GM12892 (cell line): Measurements from ENCODE around the gene KDM8.

Experiments
- POLR2A ChIP-seq: IDR thresholded peaks from 2 replicates; pipeline ENCODE4 v1.6.1; 2011; ENCODE audit warnings: low read depth, low read length, control low read depth
- POLR2AphosphoS5 ChIP-seq: IDR thresholded peaks from 2 replicates; pipeline ENCODE4 v1.6.1; 2011; ENCODE audit warnings: low read depth, low read length, control low read depth
- TAF1 ChIP-seq: IDR thresholded peaks from 2 replicates; pipeline ENCODE4 v1.6.1; 2011; ENCODE audit warnings: low read depth, mild to moderate bottlenecking, control low read depth, low read length, borderline replicate concordance

GRCh38 chr16:27230562-27231001 lies 27.3 kb downstream of the KDM8 start:
- no peak for TF ChIP-seq POLR2A
- TF ChIP-seq POLR2AphosphoS5, result no peak
- no peak for TF ChIP-seq TAF1
